ENCODE data around the gene PLAAT2.

Gene PLAAT2

DNA sequence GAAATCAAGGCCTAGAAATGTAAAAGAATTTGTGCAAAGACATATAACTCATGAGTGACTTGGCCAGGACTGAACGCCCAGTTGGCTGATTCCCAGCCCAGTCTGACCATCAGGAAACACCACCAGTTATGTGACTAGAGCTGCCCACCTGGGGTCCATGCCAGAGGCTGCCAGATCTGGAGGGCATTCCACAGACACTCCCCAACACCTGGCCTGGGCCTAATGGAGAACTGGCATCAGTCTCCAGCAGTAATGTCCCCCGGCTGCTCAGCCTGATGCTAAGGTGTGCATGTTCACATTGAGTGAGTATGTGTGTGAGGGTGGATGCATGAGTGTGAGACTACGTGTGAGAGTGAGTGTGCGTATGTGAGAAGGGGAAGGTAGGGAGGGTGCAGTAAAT is 35.4 kb upstream of the PLAAT2 start:
- DNase-seq, result no peak
- Histone ChIP-seq H3K4me3 (no peak overlapping the region), H3K36me3 (peaks cover 4 to 54% (median 25%) of the 10 kb centered on the region in 3 donors), H3K27me3 (no peaks in the 10 kb centered on the region), H3K9me3 (no peaks in the 10 kb centered on the region), H3K27ac (no peak overlapping the region), H3K4me1 (peaks cover 0 to 21% (median 16%) of the 10 kb centered on the region in 4 donors)
- TF ChIP-seq, protein P1, sequence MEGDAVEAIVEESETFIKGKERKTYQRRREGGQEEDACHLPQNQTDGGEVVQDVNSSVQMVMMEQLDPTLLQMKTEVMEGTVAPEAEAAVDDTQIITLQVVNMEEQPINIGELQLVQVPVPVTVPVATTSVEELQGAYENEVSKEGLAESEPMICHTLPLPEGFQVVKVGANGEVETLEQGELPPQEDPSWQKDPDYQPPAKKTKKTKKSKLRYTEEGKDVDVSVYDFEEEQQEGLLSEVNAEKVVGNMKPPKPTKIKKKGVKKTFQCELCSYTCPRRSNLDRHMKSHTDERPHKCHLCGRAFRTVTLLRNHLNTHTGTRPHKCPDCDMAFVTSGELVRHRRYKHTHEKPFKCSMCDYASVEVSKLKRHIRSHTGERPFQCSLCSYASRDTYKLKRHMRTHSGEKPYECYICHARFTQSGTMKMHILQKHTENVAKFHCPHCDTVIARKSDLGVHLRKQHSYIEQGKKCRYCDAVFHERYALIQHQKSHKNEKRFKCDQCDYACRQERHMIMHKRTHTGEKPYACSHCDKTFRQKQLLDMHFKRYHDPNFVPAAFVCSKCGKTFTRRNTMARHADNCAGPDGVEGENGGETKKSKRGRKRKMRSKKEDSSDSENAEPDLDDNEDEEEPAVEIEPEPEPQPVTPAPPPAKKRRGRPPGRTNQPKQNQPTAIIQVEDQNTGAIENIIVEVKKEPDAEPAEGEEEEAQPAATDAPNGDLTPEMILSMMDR (IDR thresholded peaks at IDR 0.05), result no peak
- intact Hi-C loops (cut with DNase I; ENCODE audit: low total_unique reads), result no loop called here

DNA sequence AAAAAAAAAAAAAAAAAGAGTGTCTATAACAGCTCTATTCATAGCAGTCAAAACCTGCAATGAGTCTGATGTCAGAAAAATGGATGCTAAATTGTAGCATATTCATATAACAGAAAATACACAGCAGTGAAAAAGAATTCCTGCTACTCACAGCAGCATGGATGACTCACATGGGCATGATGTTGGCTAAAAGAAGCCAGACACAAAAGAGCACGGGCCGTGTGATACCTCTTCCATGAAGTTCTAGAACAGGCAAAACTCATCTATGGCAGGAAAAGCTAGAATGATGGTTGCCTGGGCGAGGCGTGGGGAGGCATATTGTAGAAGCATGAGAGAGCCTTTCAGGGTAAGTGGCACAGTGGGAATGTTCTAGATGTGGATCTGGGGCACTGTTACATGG is 32.1 kb upstream of the PLAAT2 start:
- no peak for DNase-seq
- no peaks in the 10 kb centered on the region for H3K27me3 ChIP-seq
- intact Hi-C loops (cut with DNase I; ENCODE audit: low total_unique reads), result no loop called here
- peaks cover 4 to 86% (median 53%) of the 10 kb centered on the region in 3 donors for H3K36me3 ChIP-seq
- no peak overlapping the region for H3K27ac ChIP-seq
- TF ChIP-seq, protein P1 (IDR thresholded peaks at IDR 0.05), result no peak
- no peak overlapping the region for H3K4me3 ChIP-seq
- peaks cover 0 to 2% (median 0%) of the 10 kb centered on the region in 4 donors for H3K4me1 ChIP-seq
- H3K9me3 ChIP-seq, result no peaks in the 10 kb centered on the region

DNA sequence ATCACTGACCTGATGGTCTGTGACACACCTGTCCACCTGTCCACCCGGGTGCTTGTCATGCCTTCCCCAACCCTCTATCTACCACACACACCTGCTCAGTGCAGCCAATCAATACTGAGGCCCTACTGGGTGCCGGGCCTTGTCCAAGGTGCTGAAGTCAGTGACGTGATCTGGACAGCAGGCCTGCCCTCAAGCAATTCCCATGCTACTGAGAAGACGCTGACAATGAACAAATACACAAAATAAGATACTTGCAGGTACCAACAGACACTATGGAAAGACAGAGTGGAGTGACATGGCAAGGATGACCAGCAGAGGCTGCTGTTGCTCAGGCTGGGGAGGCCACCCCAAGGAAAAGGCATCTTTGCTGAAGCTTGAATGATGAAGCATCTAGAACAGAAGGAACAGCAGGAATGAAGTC is 29.8 kb upstream of the PLAAT2 start:
- TF ChIP-seq, protein P1 (IDR thresholded peaks at IDR 0.05), result peak; percentile 43
- H3K36me3 ChIP-seq, result peaks cover 14 to 100% (median 69%) of the 10 kb centered on the region in 3 donors
- no peaks in the 10 kb centered on the region for H3K9me3 ChIP-seq
- intact Hi-C loops (cut with DNase I; ENCODE audit: low total_unique reads), result no loop called here
- no peaks in the 10 kb centered on the region for H3K4me1 ChIP-seq
- DNase-seq, result no peak
- H3K27ac ChIP-seq, result no peak overlapping the region
- no peaks in the 10 kb centered on the region for H3K27me3 ChIP-seq
- no peak overlapping the region for H3K4me3 ChIP-seq

DNA sequence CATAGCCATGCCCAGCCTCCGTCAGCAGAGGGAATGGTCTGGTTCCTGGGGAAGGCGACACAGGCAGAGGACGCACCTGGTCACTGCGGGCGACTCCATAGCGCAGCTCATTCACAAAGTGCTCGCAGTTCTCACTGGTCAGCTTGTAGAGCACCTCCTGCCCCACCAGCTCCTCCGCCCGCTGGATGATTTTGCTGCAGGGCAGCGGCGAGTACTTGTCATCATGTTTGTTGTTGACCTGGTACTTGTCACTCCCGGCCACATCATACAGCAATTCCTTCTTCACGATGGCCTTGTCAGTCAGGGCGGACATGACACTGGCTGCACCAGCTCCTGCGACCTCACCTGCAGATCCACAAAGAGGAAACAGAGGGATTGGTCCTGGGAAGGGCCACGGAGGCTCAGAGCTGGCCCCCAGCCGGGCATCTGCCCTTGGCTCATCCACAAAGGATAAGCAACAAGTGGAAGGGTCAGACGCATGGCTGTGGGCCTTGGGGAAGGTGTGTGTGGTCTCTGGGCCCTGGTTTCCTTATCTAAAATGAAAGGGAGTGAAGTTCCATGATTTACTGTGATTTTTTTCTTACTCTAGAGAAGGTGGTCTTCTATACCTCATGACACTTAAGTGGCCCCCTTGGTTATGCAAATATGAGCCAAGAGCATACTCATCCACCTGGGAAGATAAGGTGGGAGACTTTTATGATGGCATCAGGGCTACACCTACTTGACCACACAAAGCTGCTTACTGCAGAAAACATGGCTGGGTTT is 27.0 kb upstream of the PLAAT2 start:
- no peak overlapping the region for H3K27ac ChIP-seq
- H3K4me1 ChIP-seq, result no peaks in the 10 kb centered on the region
- no peaks in the 10 kb centered on the region for H3K27me3 ChIP-seq
- no peaks in the 10 kb centered on the region for H3K9me3 ChIP-seq
- H3K4me3 ChIP-seq, result no peak overlapping the region
- TF ChIP-seq, protein P1 (IDR thresholded peaks at IDR 0.05), result no peak
- intact Hi-C loops (cut with DNase I; ENCODE audit: low total_unique reads), result no loop called here
- peaks cover 10 to 100% (median 75%) of the 10 kb centered on the region in 3 donors for H3K36me3 ChIP-seq
- DNase-seq, result no peak

DNA sequence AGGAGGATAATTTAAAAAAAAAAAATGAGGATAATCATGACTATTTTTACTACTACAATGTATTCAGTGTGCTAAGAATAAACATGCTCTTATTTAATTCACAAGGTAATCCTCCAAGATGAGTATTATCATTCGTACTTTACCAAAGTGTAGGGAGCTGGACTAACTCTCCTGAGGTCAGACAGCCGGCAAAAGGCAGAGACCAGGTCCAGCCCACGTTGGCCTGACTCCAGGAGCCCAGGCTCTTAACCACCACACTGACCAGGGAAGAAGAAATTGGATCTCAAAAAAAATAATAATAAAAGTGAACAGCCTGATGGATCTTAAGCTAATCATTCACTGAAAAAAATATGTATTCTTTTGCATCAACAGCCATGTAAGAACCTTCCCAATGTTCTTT is 25.8 kb upstream of the PLAAT2 start:
- intact Hi-C loops (cut with DNase I; ENCODE audit: low total_unique reads), result no loop called here

More for the DNA sequence above, 25.8 kb upstream of the PLAAT2 start:
- H3K27me3 ChIP-seq, result no peaks in the 10 kb centered on the region
- H3K4me3 ChIP-seq, result no peak overlapping the region
- H3K9me3 ChIP-seq, result no peaks in the 10 kb centered on the region
- no peak overlapping the region for H3K27ac ChIP-seq
- no peaks in the 10 kb centered on the region for H3K4me1 ChIP-seq
- DNase-seq, result no peak
- peaks cover 10 to 92% (median 73%) of the 10 kb centered on the region in 3 donors for H3K36me3 ChIP-seq
- TF ChIP-seq, protein P1 (IDR thresholded peaks at IDR 0.05), result no peak

Data from tibial artery (tissue), 4 donors.